Hepatocyte (in vitro differentiated cells): Measurements from ENCODE around the gene PLPPR3.

Experiments
- EZH2 ChIP-seq: fragments of 200-600 bp; sonication (generic); IDR thresholded peaks from 2 replicates; pipeline ENCODE4 v1.6.1; 2016; ENCODE audit warnings: antibody characterized with exemption, mild to moderate bottlenecking, borderline replicate concordance
- EZH2phosphoT487 ChIP-seq: fragments of 200-600 bp; sonication (generic); IDR thresholded peaks from one replicate; pipeline ENCODE4 v1.6.1; 2018; ENCODE audit warnings: antibody characterized with exemption, mild to moderate bottlenecking, low read depth, moderate library complexity; ENCODE audit not compliant: unreplicated experiment, severe bottlenecking
- TF ChIP-seq, protein P1 (sequence below): fragments of 200-600 bp; sonication (generic); IDR thresholded peaks from 2 replicates; pipeline ENCODE4 v1.5.1; 2016; ENCODE audit warnings: antibody characterized with exemption, mild to moderate bottlenecking; ENCODE audit not compliant: poor library complexity

DNA sequence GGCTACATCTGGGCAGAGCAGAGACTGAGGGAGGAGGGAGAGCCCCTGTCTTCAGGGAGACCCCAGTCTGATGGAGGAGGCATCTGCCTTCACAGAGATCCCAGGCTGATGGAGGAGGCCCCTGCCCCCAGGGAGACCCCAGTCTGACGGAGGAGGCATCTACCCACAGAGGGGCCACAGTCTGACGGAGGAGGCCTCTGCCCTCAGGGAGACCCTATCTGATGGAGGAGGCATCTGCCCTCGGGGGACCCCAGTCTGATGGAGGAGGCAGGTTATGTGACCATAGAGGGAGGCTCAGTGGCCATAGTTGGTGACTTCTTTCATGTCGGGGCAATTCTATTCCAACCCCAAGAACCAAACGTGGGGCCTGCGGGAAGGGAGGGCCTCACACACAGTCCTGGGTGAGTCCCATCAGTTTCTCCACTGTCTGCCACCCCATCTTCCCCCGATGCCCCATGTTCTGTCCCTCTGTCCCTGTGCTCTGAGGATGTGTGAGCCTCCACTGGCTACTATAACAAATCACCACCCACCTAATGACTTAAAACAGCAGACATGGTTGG, 56.5 kb downstream of the PLPPR3 start:
- TF ChIP-seq, protein P1, sequence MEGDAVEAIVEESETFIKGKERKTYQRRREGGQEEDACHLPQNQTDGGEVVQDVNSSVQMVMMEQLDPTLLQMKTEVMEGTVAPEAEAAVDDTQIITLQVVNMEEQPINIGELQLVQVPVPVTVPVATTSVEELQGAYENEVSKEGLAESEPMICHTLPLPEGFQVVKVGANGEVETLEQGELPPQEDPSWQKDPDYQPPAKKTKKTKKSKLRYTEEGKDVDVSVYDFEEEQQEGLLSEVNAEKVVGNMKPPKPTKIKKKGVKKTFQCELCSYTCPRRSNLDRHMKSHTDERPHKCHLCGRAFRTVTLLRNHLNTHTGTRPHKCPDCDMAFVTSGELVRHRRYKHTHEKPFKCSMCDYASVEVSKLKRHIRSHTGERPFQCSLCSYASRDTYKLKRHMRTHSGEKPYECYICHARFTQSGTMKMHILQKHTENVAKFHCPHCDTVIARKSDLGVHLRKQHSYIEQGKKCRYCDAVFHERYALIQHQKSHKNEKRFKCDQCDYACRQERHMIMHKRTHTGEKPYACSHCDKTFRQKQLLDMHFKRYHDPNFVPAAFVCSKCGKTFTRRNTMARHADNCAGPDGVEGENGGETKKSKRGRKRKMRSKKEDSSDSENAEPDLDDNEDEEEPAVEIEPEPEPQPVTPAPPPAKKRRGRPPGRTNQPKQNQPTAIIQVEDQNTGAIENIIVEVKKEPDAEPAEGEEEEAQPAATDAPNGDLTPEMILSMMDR, result no peak
- TF ChIP-seq EZH2, result no peak
- TF ChIP-seq EZH2phosphoT487, result no peak
